ENCODE data around the gene U2AF1L4. TPM values are rescaled to one million over a fixed set of nuclear protein-coding genes. Genes with fewer than 3 reads are reported as not detected.

The U2AF1L4 gene, protein sequence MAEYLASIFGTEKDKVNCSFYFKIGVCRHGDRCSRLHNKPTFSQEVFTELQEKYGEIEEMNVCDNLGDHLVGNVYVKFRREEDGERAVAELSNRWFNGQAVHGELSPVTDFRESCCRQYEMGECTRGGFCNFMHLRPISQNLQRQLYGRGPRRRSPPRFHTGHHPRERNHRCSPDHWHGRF
- 10 to 100 TPM; 29.7 to 51.7 (median 36.8) TPM for total RNA-seq

DNA sequence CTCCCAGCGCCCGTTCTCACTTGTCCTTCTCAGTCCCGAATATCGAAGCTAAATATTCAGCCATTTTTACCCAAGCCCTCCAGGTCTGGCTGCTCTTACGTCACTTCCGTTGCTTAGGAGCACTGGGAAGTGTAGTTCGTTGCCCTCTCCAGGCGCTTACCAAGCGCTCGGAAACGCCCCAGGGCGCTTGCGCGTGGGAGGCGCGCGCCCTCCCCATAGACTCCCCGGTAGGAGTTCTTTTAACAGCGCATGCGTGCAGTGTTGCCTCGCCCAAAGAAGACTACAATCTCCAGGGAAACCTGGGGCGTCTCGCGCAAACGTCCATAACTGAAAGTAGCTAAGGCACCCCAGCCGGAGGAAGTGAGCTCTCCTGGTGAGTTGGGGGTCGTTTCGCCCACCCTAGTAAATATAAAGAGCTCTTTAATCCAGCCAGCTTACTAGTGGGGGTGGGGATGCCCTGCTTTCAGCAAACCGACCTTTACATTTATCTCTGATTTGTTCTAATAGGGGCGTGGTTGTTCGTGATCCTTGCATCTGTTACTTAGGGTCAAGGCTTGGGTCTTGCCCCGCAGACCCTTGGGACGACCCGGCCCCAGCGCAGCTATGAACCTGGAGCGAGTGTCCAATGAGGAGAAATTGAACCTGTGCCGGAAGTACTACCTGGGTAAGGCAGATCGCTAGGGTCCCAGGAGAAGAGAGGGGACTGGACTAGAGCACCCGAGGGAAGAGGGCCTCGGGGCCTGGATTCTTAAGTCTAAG lies at the start of gene U2AF1L4, which contains the start of gene PSENEN:
Gene U2AF1L4, minus strand, starts transcription at position 91 of the 759 bp plus-strand sequence. Its CDS starts 27 bp downstream, at position 64.
Gene PSENEN, plus strand, starts transcription at position 324 of the 759 bp plus-strand sequence. Its CDS starts 280 bp downstream, at position 604.
- WGBS, 2 donors: 0 to 1% methylated on average over 27 to 33 of the region's 40 CpGs
- Histone ChIP-seq H3K27me3 (no peaks in the 10 kb centered on the region), H3K36me3 (peaks cover 0 to 5% of the 10 kb centered on the region in 2 donors), H3K27ac (peak within 1 kb of the TSS; percentile 100), H3K4me1 (peaks cover 28 to 42% of the 10 kb centered on the region in 2 donors), H3K9me3 (no peaks in the 10 kb centered on the region), H3K4me3 (replicated peaks in 1 of 3) (peak within 1 kb of the TSS; percentile 76 to 92 (median 78))
- peak; percentile 98 for DNase-seq
- TF ChIP-seq POLR2A (IDR thresholded peaks at IDR 0.05): peak in 1 of 2 donors; percentile 49
- TF ChIP-seq, protein P1, sequence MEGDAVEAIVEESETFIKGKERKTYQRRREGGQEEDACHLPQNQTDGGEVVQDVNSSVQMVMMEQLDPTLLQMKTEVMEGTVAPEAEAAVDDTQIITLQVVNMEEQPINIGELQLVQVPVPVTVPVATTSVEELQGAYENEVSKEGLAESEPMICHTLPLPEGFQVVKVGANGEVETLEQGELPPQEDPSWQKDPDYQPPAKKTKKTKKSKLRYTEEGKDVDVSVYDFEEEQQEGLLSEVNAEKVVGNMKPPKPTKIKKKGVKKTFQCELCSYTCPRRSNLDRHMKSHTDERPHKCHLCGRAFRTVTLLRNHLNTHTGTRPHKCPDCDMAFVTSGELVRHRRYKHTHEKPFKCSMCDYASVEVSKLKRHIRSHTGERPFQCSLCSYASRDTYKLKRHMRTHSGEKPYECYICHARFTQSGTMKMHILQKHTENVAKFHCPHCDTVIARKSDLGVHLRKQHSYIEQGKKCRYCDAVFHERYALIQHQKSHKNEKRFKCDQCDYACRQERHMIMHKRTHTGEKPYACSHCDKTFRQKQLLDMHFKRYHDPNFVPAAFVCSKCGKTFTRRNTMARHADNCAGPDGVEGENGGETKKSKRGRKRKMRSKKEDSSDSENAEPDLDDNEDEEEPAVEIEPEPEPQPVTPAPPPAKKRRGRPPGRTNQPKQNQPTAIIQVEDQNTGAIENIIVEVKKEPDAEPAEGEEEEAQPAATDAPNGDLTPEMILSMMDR (IDR thresholded peaks at IDR 0.05): peak in 1 of 6 experiments; percentile 14
- intact Hi-C loops (cut with DNase I): no loop called here

DNA sequence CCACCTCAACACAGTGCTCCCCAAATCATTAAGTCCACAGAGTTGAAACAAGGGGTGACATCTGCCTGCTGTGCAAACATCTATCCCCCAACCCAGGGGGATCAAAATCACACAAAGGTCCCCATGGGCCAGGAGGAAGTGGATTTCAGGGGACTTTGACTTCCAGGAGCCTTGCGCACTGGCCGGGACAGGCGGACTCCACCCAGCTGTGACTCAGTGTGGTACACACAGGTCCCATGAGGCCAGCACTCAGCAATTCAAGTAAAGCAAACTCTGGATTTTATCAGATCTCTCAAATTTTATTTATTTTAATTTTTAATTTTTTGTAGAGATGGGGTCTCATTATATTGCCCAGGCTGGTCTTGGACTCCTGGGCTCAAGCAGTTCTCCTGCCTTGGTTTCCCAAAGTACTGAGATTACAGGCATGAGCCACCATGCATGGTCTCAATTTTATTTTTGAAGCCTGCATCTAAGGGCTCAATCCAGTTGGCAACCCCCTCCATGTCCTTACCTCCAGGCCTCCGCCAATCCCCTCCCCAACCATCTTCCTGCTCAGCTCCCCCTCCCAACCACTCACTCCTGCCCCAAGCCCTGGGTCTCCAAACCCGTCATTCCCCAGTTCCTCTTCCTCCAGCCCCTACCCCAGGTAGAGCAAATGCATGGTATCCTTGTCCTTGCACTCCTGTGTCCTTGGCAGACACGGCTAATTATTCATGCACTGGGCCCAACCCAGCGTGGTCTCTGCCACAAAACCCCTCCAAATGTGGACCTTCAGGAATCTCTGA lies 48.4 kb upstream of the U2AF1L4 start:
- Histone ChIP-seq H3K9me3 (no peaks in the 10 kb centered on the region), H3K4me3 (replicated peaks in 1 of 3) (no peak overlapping the region), H3K27me3 (peaks cover 7% of the 10 kb centered on the region), H3K4me1 (peaks cover 0 to 8% of the 10 kb centered on the region in 2 donors), H3K36me3 (no peaks in the 10 kb centered on the region), H3K27ac (no peak overlapping the region)
- 82 to 88% methylated on average over 7 of the region's 7 CpGs for WGBS, 2 donors
- TF ChIP-seq, protein P1 (IDR thresholded peaks at IDR 0.05): no peak
- TF ChIP-seq POLR2A (IDR thresholded peaks at IDR 0.05): no peak
- intact Hi-C loops (cut with DNase I): no loop called here
- no peak for DNase-seq

DNA sequence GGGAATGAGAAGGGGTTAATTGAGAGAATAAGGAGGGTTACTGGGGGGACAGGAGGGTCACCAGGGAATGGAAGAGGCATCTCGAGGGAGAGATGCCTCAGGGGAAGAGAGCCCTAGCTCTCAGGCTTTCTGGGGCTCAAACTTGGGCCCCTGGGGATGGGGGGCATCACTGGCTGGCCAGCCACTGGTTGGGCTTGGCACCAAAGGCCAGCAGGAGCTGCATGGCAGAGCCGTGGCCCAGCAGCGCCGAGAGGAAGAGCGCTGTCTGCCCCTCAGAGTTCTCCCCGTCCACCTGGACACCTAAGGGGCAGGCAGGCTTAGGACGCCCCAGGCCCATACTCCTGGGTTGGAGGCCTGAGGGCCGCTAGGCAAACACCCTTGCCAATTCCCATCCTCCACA lies 47.7 kb upstream of the U2AF1L4 start:
- Histone ChIP-seq H3K9me3 (no peaks in the 10 kb centered on the region), H3K27me3 (peaks cover 7% of the 10 kb centered on the region), H3K36me3 (no peaks in the 10 kb centered on the region), H3K27ac (no peak overlapping the region), H3K4me1 (peaks cover 0 to 8% of the 10 kb centered on the region in 2 donors), H3K4me3 (replicated peaks in 1 of 3) (no peak overlapping the region)
- DNase-seq: no peak
- WGBS, 2 donors: 66 to 90% methylated on average over 2 to 3 of the region's 8 CpGs
- TF ChIP-seq POLR2A (IDR thresholded peaks at IDR 0.05): no peak
- TF ChIP-seq, protein P1 (IDR thresholded peaks at IDR 0.05): no peak
- intact Hi-C loops (cut with DNase I): no loop called here

DNA sequence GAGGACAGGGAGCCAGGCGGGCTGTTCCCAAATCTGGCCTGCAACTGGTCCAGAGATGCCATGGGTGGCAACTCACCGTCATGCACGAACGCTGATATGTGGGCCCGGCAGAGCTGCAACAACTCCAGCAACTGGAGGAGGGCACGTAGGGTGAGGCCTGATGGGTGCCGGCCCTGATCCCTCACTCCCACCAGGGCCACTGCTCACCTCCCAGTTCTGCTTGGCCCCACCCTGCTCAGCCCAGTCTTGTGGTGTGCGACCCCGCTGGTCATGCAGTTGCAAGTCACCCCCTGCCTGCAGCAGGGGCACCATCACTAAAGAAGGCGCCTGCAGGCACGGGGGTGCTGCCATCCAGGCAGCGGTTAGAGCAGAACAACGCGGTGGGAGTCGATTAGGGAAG lies 47.1 kb upstream of the U2AF1L4 start:
- TF ChIP-seq, protein P1 (IDR thresholded peaks at IDR 0.05): no peak
- TF ChIP-seq POLR2A (IDR thresholded peaks at IDR 0.05): no peak
- Histone ChIP-seq H3K9me3 (no peaks in the 10 kb centered on the region), H3K27me3 (peaks cover 6% of the 10 kb centered on the region), H3K27ac (no peak overlapping the region), H3K4me3 (replicated peaks in 1 of 3) (no peak overlapping the region), H3K36me3 (no peaks in the 10 kb centered on the region), H3K4me1 (peaks cover 0 to 8% of the 10 kb centered on the region in 2 donors)
- intact Hi-C loops (cut with DNase I): no loop called here
- 79 to 83% methylated on average over 8 to 11 of the region's 15 CpGs for WGBS, 2 donors
- DNase-seq: no peak
